MM.1S (cell line): ENCODE data around the gene MEIOSIN.

Experiments
- CTCF ChIP-seq: fragments of 300-600 bp; sonication (generic); IDR thresholded peaks from 2 replicates; pipeline ENCODE4 v1.5.1; 2016; ENCODE audit warnings: antibody characterized with exemption, low read length, mixed read lengths
- EZH2phosphoT487 ChIP-seq: fragments of 300-600 bp; sonication (generic); IDR thresholded peaks from 2 replicates; pipeline ENCODE4 v1.6.1; 2018; ENCODE audit warnings: antibody characterized with exemption, low read length

DNA sequence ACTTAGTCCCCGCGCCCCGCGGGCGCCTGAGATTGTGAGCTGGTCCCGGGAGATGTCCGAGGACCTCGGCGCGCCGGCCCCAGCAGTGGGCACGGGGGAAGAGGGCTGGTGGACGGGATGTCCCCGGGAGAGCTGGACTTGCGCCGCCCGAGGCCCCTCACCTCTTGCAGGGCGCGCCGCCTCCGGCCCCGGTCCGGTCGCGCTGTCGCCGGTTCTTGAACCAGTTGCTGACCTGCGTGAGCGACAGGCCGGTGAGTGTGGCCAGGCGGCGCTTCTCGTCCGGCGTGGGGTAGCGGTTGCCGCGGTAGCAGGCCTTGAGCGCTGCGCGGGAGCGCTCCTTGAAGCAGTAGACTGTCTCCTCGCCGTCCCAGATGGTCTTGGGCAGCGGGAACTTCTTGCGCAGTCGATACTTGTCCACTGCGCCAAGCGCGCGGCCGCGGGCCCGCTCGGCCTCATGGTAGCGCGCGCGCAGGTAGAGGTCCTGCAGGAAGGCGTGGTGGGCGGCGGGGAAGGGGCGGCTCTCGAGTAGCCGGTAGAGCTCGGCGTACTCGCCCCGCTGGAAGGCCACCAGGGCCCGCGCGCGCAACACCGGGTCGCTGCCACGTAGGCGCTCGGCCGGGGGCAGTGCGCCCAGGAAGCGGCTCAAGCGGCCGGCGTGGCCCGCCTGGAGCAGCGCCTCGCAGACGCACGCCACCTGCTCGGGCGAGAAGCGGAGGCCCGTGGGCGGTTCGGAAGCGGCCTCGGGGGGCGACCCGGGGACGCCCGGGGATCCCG is 34.8 kb downstream of the MEIOSIN start:
- TF ChIP-seq CTCF (no peak), EZH2phosphoT487 (no peak)
